ENCODE data around the gene PSMC5. TPM values are rescaled to one million over a fixed set of nuclear protein-coding genes. Genes with fewer than 3 reads are reported as not detected.

PSMC5 gene
- total and polyA plus RNA-seq, 9 donors = 36.4 to 155 (median 96.2) TPM

DNA sequence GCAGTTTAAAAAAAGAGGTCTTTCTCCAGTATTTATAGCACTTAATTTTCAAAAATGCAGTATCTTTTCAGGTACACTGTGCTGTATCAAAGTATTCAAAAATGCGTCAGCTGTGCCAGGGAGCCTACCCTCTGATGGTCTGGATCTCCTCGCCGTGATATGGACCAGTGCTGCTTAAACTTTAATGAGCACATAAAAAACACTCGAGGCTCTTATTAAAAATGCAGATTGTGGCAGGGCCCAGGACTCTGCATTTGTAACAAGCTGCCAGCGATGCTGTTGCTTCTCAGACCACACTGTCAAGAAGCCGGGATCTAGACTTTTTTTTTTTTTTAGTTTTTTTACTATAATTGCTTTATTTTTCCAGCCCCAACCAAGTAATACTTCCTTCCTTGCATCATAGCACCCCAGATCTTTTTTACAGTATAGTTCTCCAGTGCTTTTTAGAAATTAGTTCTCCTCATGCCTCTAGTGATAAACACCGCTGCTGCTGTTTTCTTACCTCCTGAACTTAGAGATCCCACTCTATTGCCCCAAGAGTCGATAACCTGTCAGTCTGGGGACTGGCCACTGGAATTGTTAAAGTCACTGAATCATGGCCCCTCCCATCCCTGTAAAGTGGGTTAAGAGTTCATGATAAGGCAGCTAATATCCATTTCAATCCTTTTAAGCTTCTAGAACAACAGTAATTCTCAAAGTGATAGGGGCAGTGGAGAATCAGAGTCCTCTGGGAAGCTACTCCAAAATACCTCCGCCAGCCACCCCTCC is 16.9 kb downstream of the PSMC5 start:
- Histone ChIP-seq H3K27ac (peak overlapping the region in 1 of 2 donors; percentile 72), H3K9me3 (no peaks in the 10 kb centered on the region), H3K27me3 (no peaks in the 10 kb centered on the region), H3K4me1 (ENCODE audit: insufficient read depth) (peaks cover 23% of the 10 kb centered on the region), H3K4me3 (no peak overlapping the region), H3K36me3 (no peaks in the 10 kb centered on the region)
- intact Hi-C loops (cut with DNase I) = loop anchor here in 1 of 4 donors (2.0 kb wide), 1 partner anchor 17 kb away; the partner anchor contains the start of genes FTSJ3 and PSMC5
- WGBS, 3 donors = 36 to 38% (median 37%) methylated on average over 9 of the region's 9 CpGs
- no peak for DNase-seq
- TF ChIP-seq POLR2A (IDR thresholded peaks at IDR 0.05) (no peak), EP300 (IDR thresholded peaks at IDR 0.05) (no peak)
- TF ChIP-seq, protein P1, sequence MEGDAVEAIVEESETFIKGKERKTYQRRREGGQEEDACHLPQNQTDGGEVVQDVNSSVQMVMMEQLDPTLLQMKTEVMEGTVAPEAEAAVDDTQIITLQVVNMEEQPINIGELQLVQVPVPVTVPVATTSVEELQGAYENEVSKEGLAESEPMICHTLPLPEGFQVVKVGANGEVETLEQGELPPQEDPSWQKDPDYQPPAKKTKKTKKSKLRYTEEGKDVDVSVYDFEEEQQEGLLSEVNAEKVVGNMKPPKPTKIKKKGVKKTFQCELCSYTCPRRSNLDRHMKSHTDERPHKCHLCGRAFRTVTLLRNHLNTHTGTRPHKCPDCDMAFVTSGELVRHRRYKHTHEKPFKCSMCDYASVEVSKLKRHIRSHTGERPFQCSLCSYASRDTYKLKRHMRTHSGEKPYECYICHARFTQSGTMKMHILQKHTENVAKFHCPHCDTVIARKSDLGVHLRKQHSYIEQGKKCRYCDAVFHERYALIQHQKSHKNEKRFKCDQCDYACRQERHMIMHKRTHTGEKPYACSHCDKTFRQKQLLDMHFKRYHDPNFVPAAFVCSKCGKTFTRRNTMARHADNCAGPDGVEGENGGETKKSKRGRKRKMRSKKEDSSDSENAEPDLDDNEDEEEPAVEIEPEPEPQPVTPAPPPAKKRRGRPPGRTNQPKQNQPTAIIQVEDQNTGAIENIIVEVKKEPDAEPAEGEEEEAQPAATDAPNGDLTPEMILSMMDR (IDR thresholded peaks at IDR 0.05) = no peak

DNA sequence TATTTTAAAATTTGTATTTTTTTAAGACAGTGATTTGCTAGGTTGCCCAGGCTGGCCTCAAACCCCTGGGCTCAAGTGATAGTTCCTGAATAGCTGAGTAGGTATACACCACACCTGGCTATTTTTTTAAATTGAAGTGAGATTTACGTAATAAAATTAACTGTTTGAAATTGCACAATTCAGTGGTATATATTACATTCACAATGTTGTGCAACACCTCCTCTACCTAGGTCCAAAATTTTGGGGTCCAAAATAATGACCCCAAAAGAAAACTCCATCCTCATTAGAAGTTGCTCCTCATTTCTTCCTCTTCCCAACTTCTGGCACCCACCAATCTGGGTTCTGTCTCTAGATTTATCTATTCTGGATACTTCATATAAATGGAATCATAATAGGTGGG is 18.3 kb downstream of the PSMC5 start:
- no peak for TF ChIP-seq EP300 (IDR thresholded peaks at IDR 0.05)
- TF ChIP-seq, protein P1 (IDR thresholded peaks at IDR 0.05) = no peak
- TF ChIP-seq POLR2A (IDR thresholded peaks at IDR 0.05) = no peak
- H3K4me1 ChIP-seq (ENCODE audit: insufficient read depth) = peaks cover 14% of the 10 kb centered on the region
- DNase-seq = no peak
- 0 to 88% (median 39%) methylated on average over 1 of the region's 1 CpG for WGBS, 3 donors
- H3K36me3 ChIP-seq = no peaks in the 10 kb centered on the region
- intact Hi-C loops (cut with DNase I) = no loop called here
- H3K9me3 ChIP-seq = no peaks in the 10 kb centered on the region
- no peak overlapping the region for H3K4me3 ChIP-seq
- no peaks in the 10 kb centered on the region for H3K27me3 ChIP-seq
- H3K27ac ChIP-seq = no peak overlapping the region

DNA sequence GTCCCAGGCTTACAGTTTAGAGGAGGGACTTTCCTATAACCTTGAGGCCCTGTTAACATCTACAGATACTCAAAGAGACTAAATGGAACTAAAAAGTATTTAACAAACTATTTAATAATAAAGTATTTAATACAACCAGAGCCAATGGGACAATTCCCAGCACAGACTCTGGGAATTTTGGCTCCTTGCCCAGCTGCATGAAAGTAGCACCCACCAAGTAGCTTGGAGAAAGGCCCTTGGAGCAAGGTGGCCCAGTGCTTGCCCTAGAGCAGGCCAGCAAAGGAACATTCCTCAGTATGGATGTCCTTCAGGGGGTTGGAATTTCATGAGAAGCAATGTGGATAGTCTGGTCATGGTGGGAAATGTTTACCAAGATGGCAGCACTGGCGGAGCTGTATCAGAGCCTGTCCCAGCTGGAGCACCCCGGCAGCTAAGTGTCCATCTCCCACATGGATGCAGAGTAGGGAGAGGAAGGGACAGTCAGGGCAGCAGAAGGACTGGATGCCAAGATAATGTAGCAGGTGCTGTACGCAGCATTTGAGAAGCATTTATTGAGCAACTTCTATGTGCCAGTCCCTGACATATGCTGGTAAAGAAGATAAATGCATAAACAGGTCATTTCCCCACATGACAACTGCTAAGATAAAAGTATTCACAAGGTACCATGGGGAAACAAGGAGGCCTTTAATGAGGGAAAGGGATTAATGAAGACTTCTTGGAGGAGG is 20.5 kb downstream of the PSMC5 start:
- 61 to 96% (median 80%) methylated on average over 3 of the region's 3 CpGs for WGBS, 3 donors
- TF ChIP-seq EP300 (IDR thresholded peaks at IDR 0.05) = no peak
- no peak for TF ChIP-seq POLR2A (IDR thresholded peaks at IDR 0.05)
- TF ChIP-seq, protein P1 (IDR thresholded peaks at IDR 0.05) = no peak
- Histone ChIP-seq H3K27ac (no peak overlapping the region), H3K36me3 (no peaks in the 10 kb centered on the region), H3K4me1 (ENCODE audit: insufficient read depth) (peaks cover 6% of the 10 kb centered on the region), H3K9me3 (no peaks in the 10 kb centered on the region), H3K27me3 (no peaks in the 10 kb centered on the region), H3K4me3 (no peak overlapping the region)
- intact Hi-C loops (cut with DNase I) = no loop called here
- peak in 1 of 5 donors; percentile 33 for DNase-seq

DNA sequence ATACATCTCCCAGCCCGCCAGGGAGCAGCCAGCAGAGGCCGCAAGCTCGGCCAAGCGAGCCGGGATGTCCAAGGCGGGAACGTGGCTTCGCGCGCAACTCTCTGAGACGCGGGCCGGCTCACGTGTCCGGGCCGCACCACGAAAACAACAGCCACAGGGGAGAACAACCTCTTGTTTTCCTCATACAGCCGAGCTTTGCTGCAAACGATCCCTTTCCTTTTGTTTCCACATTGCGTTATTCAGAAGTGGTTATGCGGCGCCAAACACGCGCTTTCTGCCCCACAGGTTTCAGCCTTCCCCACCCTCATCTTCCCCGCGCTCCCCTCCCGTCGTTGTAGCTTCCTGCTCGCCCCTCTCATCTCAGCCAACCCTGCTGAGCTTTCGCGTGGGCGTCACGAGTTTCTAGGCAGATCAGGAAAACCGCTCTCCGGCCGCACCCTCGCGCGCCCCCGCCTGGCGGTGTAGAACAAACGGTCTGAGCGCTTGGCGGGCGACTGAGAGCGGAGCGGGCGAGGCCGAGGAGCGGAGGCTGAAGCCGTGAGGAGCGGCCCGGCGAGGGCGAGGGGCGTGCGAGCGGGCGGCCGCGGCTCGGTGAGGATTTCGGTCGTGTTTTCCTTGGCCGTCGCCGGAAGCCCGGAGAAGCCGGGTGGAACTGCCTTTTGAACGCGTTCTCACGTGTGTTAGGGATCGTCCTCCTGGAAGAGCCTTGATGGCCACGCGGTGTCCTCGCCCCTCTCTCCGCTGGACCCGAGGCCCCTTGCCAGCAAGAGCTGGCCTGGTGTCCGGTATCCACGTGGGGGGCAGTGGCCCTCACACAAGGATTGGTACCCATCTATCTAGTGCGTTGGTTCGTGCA is 21.8 kb downstream of the PSMC5 start:
- Histone ChIP-seq H3K27ac (no peak overlapping the region), H3K4me1 (ENCODE audit: insufficient read depth) (peaks cover 4% of the 10 kb centered on the region), H3K36me3 (no peaks in the 10 kb centered on the region), H3K27me3 (no peaks in the 10 kb centered on the region), H3K9me3 (no peaks in the 10 kb centered on the region), H3K4me3 (peak overlapping the region; percentile 33)
- WGBS, 3 donors = 9 to 20% (median 15%) methylated on average over 82 of the region's 82 CpGs
- peak; percentile 19 for TF ChIP-seq POLR2A (IDR thresholded peaks at IDR 0.05)
- TF ChIP-seq, protein P1 (IDR thresholded peaks at IDR 0.05) = peak; percentile 44 to 83 (median 73)
- no peak for TF ChIP-seq EP300 (IDR thresholded peaks at IDR 0.05)
- intact Hi-C loops (cut with DNase I) = no loop called here
- DNase-seq = peak; percentile 89 to 96 (median 91)

All from ovary (tissue), 9 donors.